ENCODE measurements around the gene DNAH14. TPM values are rescaled to one million over a fixed set of nuclear protein-coding genes. Genes with fewer than 3 reads are reported as not detected.

The DNAH14 gene
- total RNA-seq, 2 donors from 2014 or later, result 16.9 to 33.3 TPM

GRCh38 chr1:225253784-225254183 is 324.3 kb downstream of the DNAH14 start:
- WGBS, 2 donors, result 88 to 90% methylated on average over 3 of the region's 3 CpGs
- intact Hi-C loops (cut with DNase I), result no loop called here
- Histone ChIP-seq H3K27ac (no peak overlapping the region), H3K4me1 (no peaks in the 10 kb centered on the region), H3K27me3 (no peaks in the 10 kb centered on the region), H3K4me3 (no peak overlapping the region), H3K9me3 (no peaks in the 10 kb centered on the region), H3K36me3 (replicated peaks in 1 of 2; ENCODE audit: insufficient read depth in 1 of 2, low read depth in 2 of 2) (no peaks in the 10 kb centered on the region)
- DNase-seq (no peak), ATAC-seq (no peak)
- TF ChIP-seq CTCF (IDR thresholded peaks at IDR 0.05) (no peak), POLR2A (IDR thresholded peaks at IDR 0.05) (no peak)

- TF ChIP-seq CTCF (IDR thresholded peaks at IDR 0.05), result no peak
- TF ChIP-seq POLR2A (IDR thresholded peaks at IDR 0.05), result no peak
- DNase-seq, result no peak
- ATAC-seq, result no peak
Observed at GRCh38 chr1:225254676-225255075, 325.2 kb downstream of the DNAH14 start.

GRCh38 chr1:225257081-225257480 is 327.6 kb downstream of the DNAH14 start:
- Histone ChIP-seq H3K27me3 (no peaks in the 10 kb centered on the region), H3K27ac (no peak overlapping the region), H3K4me1 (no peaks in the 10 kb centered on the region), H3K4me3 (no peak overlapping the region), H3K36me3 (replicated peaks in 1 of 2; ENCODE audit: insufficient read depth in 1 of 2, low read depth in 2 of 2) (no peaks in the 10 kb centered on the region), H3K9me3 (no peaks in the 10 kb centered on the region)
- intact Hi-C loops (cut with DNase I), result no loop called here
- WGBS, 2 donors, result 83 to 94% methylated on average over 2 of the region's 2 CpGs
- TF ChIP-seq POLR2A (IDR thresholded peaks at IDR 0.05) (no peak), CTCF (IDR thresholded peaks at IDR 0.05) (no peak)
- ATAC-seq, result no peak
- no peak for DNase-seq

More at GRCh38 chr1:225254676-225255075, 325.2 kb downstream of the DNAH14 start:
- Histone ChIP-seq H3K4me1 (no peaks in the 10 kb centered on the region), H3K4me3 (no peak overlapping the region), H3K36me3 (replicated peaks in 1 of 2; ENCODE audit: insufficient read depth in 1 of 2, low read depth in 2 of 2) (no peaks in the 10 kb centered on the region), H3K27me3 (no peaks in the 10 kb centered on the region), H3K9me3 (no peaks in the 10 kb centered on the region), H3K27ac (no peak overlapping the region)
- intact Hi-C loops (cut with DNase I), result no loop called here
- 85 to 86% methylated on average over 4 of the region's 4 CpGs for WGBS, 2 donors

- Histone ChIP-seq H3K4me1 (no peaks in the 10 kb centered on the region), H3K9me3 (no peaks in the 10 kb centered on the region), H3K4me3 (no peak overlapping the region), H3K27me3 (no peaks in the 10 kb centered on the region), H3K36me3 (replicated peaks in 1 of 2; ENCODE audit: insufficient read depth in 1 of 2, low read depth in 2 of 2) (no peaks in the 10 kb centered on the region), H3K27ac (no peak overlapping the region)
- ATAC-seq (no peak), DNase-seq (no peak)
- intact Hi-C loops (cut with DNase I), result no loop called here
- TF ChIP-seq CTCF (IDR thresholded peaks at IDR 0.05) (no peak), POLR2A (IDR thresholded peaks at IDR 0.05) (no peak)
Observed at GRCh38 chr1:225258811-225259210, 329.3 kb downstream of the DNAH14 start.

- 71 to 87% methylated on average over 1 of the region's 1 CpG for WGBS, 2 donors
- Histone ChIP-seq H3K9me3 (no peaks in the 10 kb centered on the region), H3K27me3 (no peaks in the 10 kb centered on the region), H3K4me3 (no peak overlapping the region), H3K36me3 (replicated peaks in 1 of 2; ENCODE audit: insufficient read depth in 1 of 2, low read depth in 2 of 2) (no peaks in the 10 kb centered on the region), H3K27ac (no peak overlapping the region), H3K4me1 (no peaks in the 10 kb centered on the region)
- ATAC-seq (no peak), DNase-seq (no peak)
- intact Hi-C loops (cut with DNase I), result no loop called here
- TF ChIP-seq POLR2A (IDR thresholded peaks at IDR 0.05), result no peak
- no peak for TF ChIP-seq CTCF (IDR thresholded peaks at IDR 0.05)
Observed at GRCh38 chr1:225259542-225259941, 330.1 kb downstream of the DNAH14 start.

Data from body of pancreas (tissue), 4 donors.